CD4-positive, alpha-beta memory T cell (primary cell): ENCODE data around the gene NCS1. TPM values are rescaled to one million over a fixed set of nuclear protein-coding genes. Genes with fewer than 3 reads are reported as not detected.

ENCODE experiments used
- CTCF ChIA-PET: fragments of 350-600 bp; sonication (Branson Sonifier 250); formaldehyde crosslinking; loops from one replicate; lab custom pipeline; 2021; ENCODE audit warnings: inconsistent platforms; ENCODE audit not compliant: partially characterized antibody; lab: Charles Lee
- POLR2A ChIA-PET: fragments of 350-600 bp; sonication (Branson Sonifier 250); formaldehyde crosslinking; loops from one replicate; lab custom pipeline; 2021; ENCODE audit not compliant: partially characterized antibody; lab: Charles Lee
- DNase-seq, 5 donors: peaks; one replicate each; pipeline versions ENCODE4 v3.0.0 to v3.0.0-alpha.2; 2020 to 2022; ENCODE audit warnings: mixed read lengths in 1 of 5
- H3K27ac ChIP-seq: one replicate; pipeline ENCODE4 v1.7.0; 2013; ENCODE audit warnings: low read depth, low read length
- H3K27me3 ChIP-seq: 2 replicates; pipeline ENCODE4 v1.7.0; 2013; ENCODE audit warnings: mild to moderate bottlenecking, low read length, moderate library complexity; ENCODE audit not compliant: insufficient read depth
- H3K36me3 ChIP-seq: 2 replicates; pipeline ENCODE4 v1.7.0; 2013; ENCODE audit warnings: mild to moderate bottlenecking, low read length, moderate library complexity; ENCODE audit not compliant: insufficient read depth
- H3K4me1 ChIP-seq: 2 replicates; pipeline ENCODE4 v1.7.0; 2013; ENCODE audit warnings: mild to moderate bottlenecking, low read length, moderate library complexity; ENCODE audit not compliant: insufficient read depth
- H3K4me3 ChIP-seq, 2 donors: one replicate each; pipeline ENCODE4 v1.7.0; 2013; ENCODE audit warnings: low read length in 2 of 2, mild to moderate bottlenecking in 1 of 2
- H3K9me3 ChIP-seq, 2 donors: one replicate each; pipeline ENCODE4 v1.7.0; 2013; ENCODE audit warnings: low read length in 2 of 2, control low read depth in 1 of 2; ENCODE audit not compliant: control insufficient read depth in 1 of 2
- H3K27ac Mint-ChIP-seq, 7 donors: one replicate each; pipeline ENCODE4 v1.8.0; 2020 to 2021; ENCODE audit warnings: mixed read lengths in 7 of 7, mild to moderate bottlenecking in 6 of 7, inconsistent platforms in 3 of 7, moderate library complexity in 3 of 7
- H3K27me3 Mint-ChIP-seq, 2 donors: one replicate each; pipeline ENCODE4 v1.8.0; 2020 to 2021; ENCODE audit warnings: mixed read lengths in 2 of 2
- H3K36me3 Mint-ChIP-seq, 2 donors: one replicate each; pipeline ENCODE4 v1.8.0; 2020 to 2021; ENCODE audit warnings: mixed read lengths in 2 of 2, inconsistent platforms in 1 of 2, mild to moderate bottlenecking in 1 of 2
- H3K4me1 Mint-ChIP-seq, 4 donors: one replicate each; pipeline ENCODE4 v1.8.0; 2020 to 2021; ENCODE audit warnings: mixed read lengths in 4 of 4, mild to moderate bottlenecking in 1 of 4
- H3K4me3 Mint-ChIP-seq, 8 donors: one replicate each; pipeline ENCODE4 v1.8.0; 2020 to 2021; ENCODE audit warnings: mixed read lengths in 8 of 8, mild to moderate bottlenecking in 7 of 8, moderate library complexity in 6 of 8, inconsistent platforms in 3 of 8
- H3K9me3 Mint-ChIP-seq, 8 donors: one replicate each; pipeline ENCODE4 v1.8.0; 2020 to 2021; ENCODE audit warnings: mixed read lengths in 8 of 8, mild to moderate bottlenecking in 5 of 8, inconsistent platforms in 3 of 8, moderate library complexity in 1 of 8
- intact Hi-C: fragments of 100-400 bp; cut with micrococcal nuclease; formaldehyde crosslinking; loops from one replicate; pipeline ENCODE4 v1.15.1; 2023
- polyA plus RNA-seq, 2 donors: library from polyadenylated mRNA; unstranded; fragments of 300-500 nt; fragmentation: Illumina TruSeq; gene quantifications; one replicate each; pipeline ENCODE4 v1.2.3, GENCODE V29; 2021
- total RNA-seq, 2 experiments: library from RNA; stranded (reverse); gene quantifications; one replicate each; pipeline ENCODE4 v1.2.3, GENCODE V29; 2021

The NCS1 gene
- total and polyA plus RNA-seq, 4 experiments from 2014 or later, result 0.64 to 0.90 TPM; not detected in 2

DNA sequence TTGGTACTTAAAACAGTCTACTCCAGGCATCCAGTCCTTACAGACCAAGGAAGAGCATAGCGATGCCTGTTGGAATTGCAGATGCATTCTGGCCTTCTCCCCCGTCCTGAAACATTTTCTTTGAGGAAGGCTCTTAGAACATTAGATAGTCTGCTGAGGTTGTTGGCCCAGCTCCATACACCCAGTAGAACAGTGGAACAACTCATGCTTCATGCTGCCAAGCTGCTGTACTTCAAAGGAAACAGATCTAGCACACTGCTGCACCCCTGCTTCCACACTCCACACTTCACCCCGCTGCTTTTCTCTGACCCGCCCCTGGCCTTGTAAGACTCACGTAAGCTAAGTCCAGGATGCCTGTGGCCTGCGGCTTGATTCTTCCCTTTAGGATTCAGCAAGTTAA, 33.4 kb upstream of the NCS1 start:
- peaks cover 1 to 2% of the 10 kb centered on the region in 2 donors for H3K27me3 Mint-ChIP-seq
- ChIA-PET CTCF (no interaction called here), POLR2A (no interaction called here)
- H3K4me1 Mint-ChIP-seq, result peaks cover 11 to 36% (median 26%) of the 10 kb centered on the region in 4 donors
- H3K27ac ChIP-seq, result no peak overlapping the region
- no peaks in the 10 kb centered on the region for H3K9me3 ChIP-seq
- no peak overlapping the region for H3K4me3 ChIP-seq
- peaks cover 18% of the 10 kb centered on the region for H3K4me1 ChIP-seq
- H3K36me3 Mint-ChIP-seq, result peaks cover 20 to 26% of the 10 kb centered on the region in 2 donors
- no peaks in the 10 kb centered on the region for H3K36me3 ChIP-seq
- H3K27me3 ChIP-seq, result no peaks in the 10 kb centered on the region
- peak overlapping the region in 2 of 8 donors; percentile 17 to 61 for H3K4me3 Mint-ChIP-seq
- intact Hi-C loops, result no loop called here
- H3K9me3 Mint-ChIP-seq, result no peaks in the 10 kb centered on the region
- H3K27ac Mint-ChIP-seq, result peak overlapping the region in 4 of 7 donors; percentile 12 to 84 (median 45)
- no peak for DNase-seq

DNA sequence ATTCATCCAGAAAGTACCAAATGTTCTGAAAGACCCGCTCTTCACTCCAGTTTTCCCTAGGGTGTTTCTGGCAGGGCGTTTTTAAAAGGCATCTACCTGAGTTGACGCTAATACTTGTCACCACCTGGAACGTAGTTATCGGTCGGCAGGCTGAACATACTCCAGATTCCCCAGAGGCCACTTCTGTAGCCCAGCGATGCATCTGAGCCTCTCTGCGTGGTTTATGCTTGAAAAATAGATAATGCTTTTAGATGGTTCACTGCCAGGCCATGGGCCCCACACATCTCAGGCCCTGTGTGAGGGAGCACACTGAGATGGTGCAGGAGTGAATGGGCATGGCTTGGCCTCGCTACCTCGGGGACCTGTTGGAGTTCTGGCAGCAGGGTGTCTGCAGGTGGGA, 33.0 kb upstream of the NCS1 start:
- Histone ChIP-seq H3K27ac (no peak overlapping the region), H3K4me1 (peaks cover 22% of the 10 kb centered on the region), H3K9me3 (no peaks in the 10 kb centered on the region), H3K27me3 (no peaks in the 10 kb centered on the region), H3K4me3 (no peak overlapping the region), H3K36me3 (no peaks in the 10 kb centered on the region)
- DNase-seq, result no peak
- Mint-ChIP-seq H3K4me3 (no peak overlapping the region), H3K27ac (peak overlapping the region in 3 of 7 donors; percentile 12 to 84 (median 42)), H3K4me1 (peaks cover 11 to 41% (median 27%) of the 10 kb centered on the region in 4 donors), H3K9me3 (no peaks in the 10 kb centered on the region), H3K27me3 (peaks cover 4% of the 10 kb centered on the region in 2 donors), H3K36me3 (peaks cover 20 to 26% of the 10 kb centered on the region in 2 donors)
- intact Hi-C loops, result no loop called here
- ChIA-PET CTCF (no interaction called here), POLR2A (no interaction called here)

DNA sequence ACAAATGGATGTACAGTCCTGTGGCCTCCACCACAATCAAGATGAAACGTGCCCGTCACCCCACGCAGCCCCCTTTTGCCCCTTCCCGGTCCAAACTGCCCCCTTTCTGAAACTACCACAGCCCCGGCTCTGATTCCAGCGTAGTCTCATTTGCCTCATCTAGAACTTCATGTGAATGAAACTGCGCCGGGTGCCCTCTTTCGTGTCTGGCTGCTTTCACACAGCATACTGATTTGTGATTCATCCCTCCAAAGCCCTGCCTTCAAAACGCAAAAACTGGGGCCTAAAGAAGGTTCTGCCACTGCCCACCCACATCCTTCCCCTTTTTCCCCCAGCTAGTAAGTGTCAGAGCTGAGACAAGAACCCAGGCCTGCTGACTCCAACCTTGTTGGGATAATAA, 31.5 kb upstream of the NCS1 start:
- H3K36me3 ChIP-seq, result no peaks in the 10 kb centered on the region
- Mint-ChIP-seq H3K36me3 (peaks cover 13% of the 10 kb centered on the region in 2 donors), H3K4me3 (no peak overlapping the region), H3K27me3 (peaks cover 4 to 14% of the 10 kb centered on the region in 2 donors), H3K9me3 (no peaks in the 10 kb centered on the region), H3K27ac (peak overlapping the region in 2 of 7 donors; percentile 43 to 87), H3K4me1 (peaks cover 11 to 46% (median 28%) of the 10 kb centered on the region in 4 donors)
- ChIA-PET POLR2A (no interaction called here), CTCF (interaction anchor here (0.7 kb wide), 1 partner anchor 96 kb away, joined by 3 read pairs; no protein-coding TSS in a partner anchor)
- no peak for DNase-seq
- intact Hi-C loops, result no loop called here
- H3K4me3 ChIP-seq, result no peak overlapping the region
- no peak overlapping the region for H3K27ac ChIP-seq
- H3K27me3 ChIP-seq, result no peaks in the 10 kb centered on the region
- no peaks in the 10 kb centered on the region for H3K9me3 ChIP-seq
- H3K4me1 ChIP-seq, result peaks cover 22% of the 10 kb centered on the region

DNA sequence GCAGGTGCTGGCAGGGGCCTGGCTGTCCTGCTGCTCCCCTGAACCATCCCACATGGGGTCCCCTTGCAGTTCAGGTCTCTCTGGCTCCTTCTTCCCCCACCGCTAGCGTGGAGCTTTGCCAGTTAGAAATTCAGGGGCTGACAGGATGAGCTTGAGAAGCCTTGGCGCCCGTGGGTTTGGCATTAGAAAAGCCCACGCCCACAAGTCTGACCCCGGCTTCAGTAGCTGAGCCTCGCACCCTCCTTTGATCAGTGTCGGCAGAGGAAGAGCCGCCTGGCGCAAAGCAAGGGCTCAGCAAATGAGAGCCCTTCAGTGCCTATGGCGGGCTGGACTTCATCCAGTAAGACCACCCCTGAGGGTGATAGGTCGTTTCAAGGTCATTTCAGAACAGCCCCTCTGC, 30.1 kb upstream of the NCS1 start:
- H3K9me3 ChIP-seq, result no peaks in the 10 kb centered on the region
- CTCF ChIA-PET, result no interaction called here
- no peak overlapping the region for H3K4me3 ChIP-seq
- Mint-ChIP-seq H3K4me1 (peaks cover 12 to 36% (median 22%) of the 10 kb centered on the region in 4 donors), H3K36me3 (peaks cover 3 to 7% of the 10 kb centered on the region in 2 donors), H3K4me3 (no peak overlapping the region), H3K27me3 (peaks cover 12 to 22% of the 10 kb centered on the region in 2 donors), H3K27ac (no peak overlapping the region), H3K9me3 (no peaks in the 10 kb centered on the region)
- no peaks in the 10 kb centered on the region for H3K36me3 ChIP-seq
- H3K27me3 ChIP-seq, result no peaks in the 10 kb centered on the region
- no peak for DNase-seq
- intact Hi-C loops, result no loop called here
- peaks cover 16% of the 10 kb centered on the region for H3K4me1 ChIP-seq
- POLR2A ChIA-PET, result no interaction called here
- H3K27ac ChIP-seq, result no peak overlapping the region

DNA sequence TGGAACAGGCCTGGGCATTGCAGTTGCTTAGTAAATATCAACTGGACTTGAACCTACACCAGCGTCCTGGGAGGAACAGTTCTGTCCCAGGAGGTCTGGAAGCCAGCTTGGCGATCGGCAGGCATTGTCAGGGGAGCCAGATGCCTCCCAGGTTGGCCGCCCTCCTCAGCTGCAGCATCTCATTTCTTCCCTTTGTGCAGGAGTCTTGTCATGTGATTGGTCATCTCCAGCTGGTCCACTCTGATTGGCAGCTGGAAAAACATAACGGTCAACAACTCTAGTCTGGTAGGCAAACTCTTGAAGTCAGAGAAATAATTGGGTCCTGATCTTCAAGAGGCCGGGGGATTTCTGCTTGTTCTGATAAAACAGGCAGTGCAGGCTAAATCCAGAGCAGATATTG, 29.6 kb upstream of the NCS1 start:
- no peak overlapping the region for H3K27ac Mint-ChIP-seq
- peaks cover 16% of the 10 kb centered on the region for H3K4me1 ChIP-seq
- no peaks in the 10 kb centered on the region for H3K9me3 ChIP-seq
- peaks cover 3 to 7% of the 10 kb centered on the region in 2 donors for H3K36me3 Mint-ChIP-seq
- intact Hi-C loops, result no loop called here
- H3K4me1 Mint-ChIP-seq, result peaks cover 12 to 36% (median 19%) of the 10 kb centered on the region in 4 donors
- peaks cover 13 to 23% of the 10 kb centered on the region in 2 donors for H3K27me3 Mint-ChIP-seq
- ChIA-PET CTCF (no interaction called here), POLR2A (no interaction called here)
- H3K9me3 Mint-ChIP-seq, result no peaks in the 10 kb centered on the region
- no peak overlapping the region for H3K4me3 ChIP-seq
- H3K36me3 ChIP-seq, result no peaks in the 10 kb centered on the region
- no peak for DNase-seq
- no peak overlapping the region for H3K27ac ChIP-seq
- H3K27me3 ChIP-seq, result no peaks in the 10 kb centered on the region
- no peak overlapping the region for H3K4me3 Mint-ChIP-seq

DNA sequence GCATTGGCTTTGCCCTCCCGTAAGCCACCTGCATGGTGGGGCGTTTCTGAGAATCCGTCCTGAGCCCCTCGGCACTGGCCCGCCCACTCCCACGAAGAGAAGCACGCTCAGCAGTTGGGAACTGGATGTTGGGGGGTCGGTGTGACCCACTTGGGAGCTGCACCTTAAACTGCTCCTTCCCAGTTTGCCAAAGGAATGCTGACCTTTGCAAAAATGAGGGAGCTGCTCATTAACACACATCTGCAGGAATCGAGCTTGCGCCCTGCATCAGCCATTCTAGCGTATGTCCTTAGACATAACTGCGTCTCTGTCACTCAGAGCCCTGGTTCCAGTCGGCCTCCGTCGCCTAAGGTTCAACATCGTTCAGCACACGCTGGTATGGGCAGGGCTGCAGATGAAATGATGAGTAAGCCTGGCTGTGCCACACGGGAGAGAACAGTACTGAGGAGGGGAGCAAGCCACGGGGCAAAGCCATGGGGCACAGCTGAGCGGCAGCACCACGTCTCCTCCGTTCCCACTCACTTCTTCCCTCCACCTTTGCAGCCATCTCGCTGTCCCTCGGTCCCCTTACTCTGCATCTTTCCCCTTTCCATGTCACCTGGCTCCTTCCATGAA, 28.8 kb upstream of the NCS1 start:
- H3K4me3 Mint-ChIP-seq, result peak overlapping the region in 1 of 8 donors; percentile 43
- CTCF ChIA-PET, result no interaction called here
- H3K4me3 ChIP-seq, result no peak overlapping the region

DNA sequence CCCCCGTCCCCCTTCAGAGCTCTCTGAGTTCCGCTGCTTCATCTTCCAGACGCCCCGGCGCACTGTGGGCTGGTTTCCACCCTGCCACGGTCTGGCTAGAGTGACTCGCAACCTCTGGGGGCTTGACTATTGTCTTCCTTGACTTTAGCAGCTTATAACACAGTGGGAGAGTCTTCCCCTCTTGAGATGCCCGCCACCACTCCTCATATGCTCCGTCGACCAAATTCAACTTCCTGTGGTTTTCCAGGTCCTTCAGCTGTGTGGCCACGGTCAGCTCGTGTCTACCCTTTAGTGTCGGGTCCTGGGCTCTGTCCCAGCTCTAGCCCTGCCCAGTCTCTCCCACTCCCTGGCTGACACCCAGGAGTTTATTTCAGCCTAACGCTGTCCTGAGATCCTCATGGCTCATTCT, 28.2 kb upstream of the NCS1 start:
- CTCF ChIA-PET, result interaction anchor here (1.4 kb wide), 1 partner anchor 37 kb away, joined by 3 read pairs; no protein-coding TSS in a partner anchor

More for the DNA sequence above, 28.8 kb upstream of the NCS1 start:
- no peak for DNase-seq
- Mint-ChIP-seq H3K27ac (peak overlapping the region in 1 of 7 donors; percentile 14), H3K27me3 (peaks cover 15 to 25% of the 10 kb centered on the region in 2 donors), H3K9me3 (no peaks in the 10 kb centered on the region), H3K4me1 (peaks cover 12 to 35% (median 17%) of the 10 kb centered on the region in 4 donors), H3K36me3 (peaks cover 0 to 6% of the 10 kb centered on the region in 2 donors)
- POLR2A ChIA-PET, result no interaction called here
- intact Hi-C loops, result no loop called here
- Histone ChIP-seq H3K27ac (no peak overlapping the region), H3K36me3 (no peaks in the 10 kb centered on the region), H3K27me3 (no peaks in the 10 kb centered on the region), H3K4me1 (peaks cover 15% of the 10 kb centered on the region), H3K9me3 (no peaks in the 10 kb centered on the region)

More for the DNA sequence above, 28.2 kb upstream of the NCS1 start:
- no peaks in the 10 kb centered on the region for H3K9me3 Mint-ChIP-seq
- peak overlapping the region in 1 of 7 donors; percentile 14 for H3K27ac Mint-ChIP-seq
- Histone ChIP-seq H3K9me3 (no peaks in the 10 kb centered on the region), H3K27me3 (no peaks in the 10 kb centered on the region), H3K27ac (no peak overlapping the region), H3K4me1 (peaks cover 9% of the 10 kb centered on the region), H3K36me3 (no peaks in the 10 kb centered on the region), H3K4me3 (no peak overlapping the region)
- peaks cover 0 to under 1% of the 10 kb centered on the region in 2 donors for H3K36me3 Mint-ChIP-seq
- H3K4me1 Mint-ChIP-seq, result peaks cover 6 to 29% (median 11%) of the 10 kb centered on the region in 4 donors
- peak overlapping the region in 2 of 8 donors; percentile 36 to 43 for H3K4me3 Mint-ChIP-seq
- intact Hi-C loops, result no loop called here
- POLR2A ChIA-PET, result no interaction called here
- peaks cover 15 to 25% of the 10 kb centered on the region in 2 donors for H3K27me3 Mint-ChIP-seq
- DNase-seq, result no peak
